Measurements from ENCODE around the gene MAGOH.

MAGOH gene

DNA sequence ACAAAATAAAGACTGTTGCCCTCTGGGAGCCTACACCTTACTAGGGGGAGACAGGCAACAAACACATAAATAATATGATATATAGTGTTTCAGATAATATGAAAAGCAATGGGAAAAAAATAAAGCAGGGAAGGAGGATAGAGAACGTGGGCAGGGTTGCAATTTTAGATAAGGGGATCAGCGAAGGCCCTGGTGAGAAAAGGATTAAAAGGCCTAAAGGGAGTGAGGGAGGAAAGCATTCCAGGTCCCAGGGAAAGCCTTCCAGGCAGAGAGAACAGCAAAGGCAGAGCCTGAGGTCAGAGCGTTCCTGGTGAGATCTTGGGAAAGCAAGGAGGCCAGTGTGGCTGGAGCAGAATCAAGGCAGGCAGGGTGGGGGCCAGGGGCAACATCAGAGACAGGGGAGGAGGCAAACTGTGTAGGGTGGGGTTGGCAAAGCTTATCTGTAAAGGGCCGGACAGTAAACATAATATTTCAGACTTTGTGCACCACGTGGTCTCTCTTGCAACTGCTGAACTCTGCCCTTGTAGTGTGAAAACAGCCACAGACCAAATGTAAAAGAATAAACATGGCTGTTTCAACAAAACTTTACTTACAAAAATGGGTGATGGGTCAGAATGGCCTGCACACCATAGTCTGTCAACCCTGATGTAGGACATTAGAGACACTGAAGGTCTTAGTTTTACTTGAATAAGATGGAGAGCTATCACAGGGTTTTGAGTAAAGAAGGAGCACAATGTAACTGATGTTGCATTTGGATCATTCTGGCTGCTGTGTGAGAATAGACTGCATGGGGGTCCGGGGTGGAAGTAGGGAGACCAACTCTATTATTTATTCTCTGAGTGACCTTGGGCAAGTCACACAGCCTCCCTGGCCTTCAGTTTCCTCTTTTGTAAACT is 55.0 kb downstream of the MAGOH start:
- no peak for DNase-seq

DNA sequence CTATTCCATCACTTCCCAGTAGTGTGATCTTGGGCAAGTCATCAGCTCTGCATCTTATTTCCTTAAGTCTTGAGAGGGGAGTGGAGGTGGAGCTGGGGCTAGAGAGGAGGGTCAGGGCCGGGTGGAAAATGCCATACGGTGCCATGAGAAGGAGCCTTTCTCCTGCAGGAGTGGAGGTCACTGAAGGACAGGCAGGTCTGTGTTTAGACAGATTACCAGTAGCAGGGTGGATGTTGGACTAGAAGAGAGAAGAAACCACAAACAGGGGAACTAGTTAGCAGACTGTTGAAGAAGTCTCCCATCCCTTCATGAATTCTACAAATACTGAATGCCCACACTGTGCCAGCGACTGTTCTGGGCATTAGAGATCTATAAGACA is 55.6 kb downstream of the MAGOH start:
- no peak for DNase-seq

- peak; percentile 81 for DNase-seq
These were observed 56.2 kb downstream of the MAGOH start for GRCh38 chr1:53182111-53182593.

DNA sequence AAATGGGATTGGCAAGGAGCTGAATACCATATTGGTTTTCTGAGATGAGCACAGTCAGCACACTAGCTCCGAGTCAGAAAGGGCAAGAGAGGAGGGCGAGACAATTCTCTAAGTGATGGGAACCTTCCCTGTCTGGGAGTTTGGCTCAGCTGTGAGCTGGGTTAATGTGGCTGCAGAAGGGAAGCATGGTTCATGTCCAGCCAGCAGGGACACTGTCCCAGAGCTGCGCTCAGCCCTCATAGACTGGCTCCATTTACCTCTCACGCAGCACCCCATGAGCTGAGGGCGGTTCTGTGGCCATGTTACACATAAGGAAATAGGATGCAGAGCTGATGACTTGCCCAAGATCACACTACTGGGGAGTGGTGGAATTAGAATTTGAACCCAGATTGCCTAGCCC is 57.4 kb downstream of the MAGOH start:
- no peak for DNase-seq

DNA sequence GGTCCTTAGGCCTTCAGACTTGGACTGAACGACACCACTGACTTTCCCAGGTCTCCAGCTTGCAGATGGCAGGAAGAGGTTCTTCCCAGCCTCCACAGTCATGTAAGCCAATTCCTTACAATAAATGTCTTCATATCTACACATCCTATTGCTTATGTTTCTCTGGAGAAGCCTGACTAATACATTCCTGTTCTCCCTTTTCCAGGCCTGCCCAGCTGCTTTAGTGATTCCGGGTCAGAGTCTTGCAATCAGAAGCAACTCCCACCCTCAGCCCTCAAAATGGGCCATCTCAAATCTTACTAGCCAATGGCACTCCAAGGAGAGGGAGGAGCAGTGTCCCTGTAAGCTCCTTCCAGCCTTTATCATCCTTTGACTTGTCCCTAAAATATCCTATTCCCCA is 58.1 kb downstream of the MAGOH start:
- DNase-seq, result no peak
